ENCODE results near the gene FLNB.

- TF ChIP-seq CTCF (conservative IDR thresholded peaks at IDR 0.05; ENCODE audit: low read length), result no peak
- no peak for TF ChIP-seq EZH2phosphoT487 (IDR thresholded peaks at IDR 0.05; ENCODE audit: borderline replicate concordance)
These were observed 27.5 kb downstream of the FLNB start for GRCh38 chr3:58035524-58036255.

All from Loucy (cell line).